Stimulated activated naive CD8-positive, alpha-beta T cell treated with anti-CD3 and anti-CD28 coated beads, Interleukin-15, Interleukin-2, amounts not matched to agents 100 ng/mL and 50 ng/mL, for 24 hours (primary cell): ENCODE results near the gene NPHP4.

Experiments used
- H3K27ac Mint-ChIP-seq: one replicate; pipeline ENCODE4 v1.8.0; 2021; ENCODE audit warnings: mild to moderate bottlenecking, mixed read lengths
- H3K27me3 Mint-ChIP-seq: one replicate; pipeline ENCODE4 v1.8.0; 2021; ENCODE audit warnings: mixed read lengths
- H3K36me3 Mint-ChIP-seq: one replicate; pipeline ENCODE4 v1.8.0; 2021; ENCODE audit warnings: low read depth, mixed read lengths
- H3K4me1 Mint-ChIP-seq: one replicate; pipeline ENCODE4 v1.8.0; 2021; ENCODE audit warnings: low read depth, mixed read lengths
- H3K4me3 Mint-ChIP-seq: one replicate; pipeline ENCODE4 v1.8.0; 2021; ENCODE audit warnings: mild to moderate bottlenecking, mixed read lengths
- H3K9me3 Mint-ChIP-seq: one replicate; pipeline ENCODE4 v1.8.0; 2021; ENCODE audit warnings: mixed read lengths

NPHP4 gene

DNA sequence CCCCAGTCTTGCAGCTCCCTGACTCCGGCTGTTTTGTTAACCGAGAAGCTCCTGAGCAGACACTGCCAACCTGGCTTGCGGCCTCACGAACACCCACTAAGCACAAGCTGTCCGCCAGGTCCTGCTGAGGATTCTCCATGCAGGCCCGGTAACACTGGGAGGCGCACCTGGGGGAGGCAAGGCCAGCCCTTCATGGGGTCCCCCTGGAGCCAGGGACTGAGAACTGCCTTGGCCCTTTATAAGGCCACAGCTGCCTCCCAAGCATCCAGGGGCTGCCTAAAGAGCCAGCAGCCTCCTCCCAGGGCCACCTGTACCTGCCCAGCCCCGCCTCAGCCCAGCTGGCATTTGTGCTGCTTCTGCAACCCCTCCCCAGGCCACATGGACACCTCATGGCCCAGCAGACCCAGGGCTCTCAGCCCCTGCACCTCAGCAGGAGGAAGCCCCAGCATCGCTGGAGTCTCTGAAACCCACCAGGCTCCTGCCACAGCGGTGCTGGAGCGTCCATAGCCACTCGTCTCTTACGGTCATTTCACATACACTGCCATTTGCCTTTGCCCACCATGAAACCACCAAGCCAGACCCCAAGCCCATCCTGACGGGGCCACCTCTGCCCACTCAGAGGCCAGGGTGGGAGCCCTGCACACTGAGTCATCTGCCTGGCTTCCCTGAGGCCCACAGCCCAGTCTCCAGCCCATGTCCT, 82.5 kb downstream of the NPHP4 start:
- Mint-ChIP-seq H3K27ac (no peak overlapping the region), H3K9me3 (no peaks in the 10 kb centered on the region), H3K36me3 (peaks cover under 1% of the 10 kb centered on the region), H3K27me3 (no peaks in the 10 kb centered on the region), H3K4me3 (no peak overlapping the region), H3K4me1 (no peaks in the 10 kb centered on the region)

DNA sequence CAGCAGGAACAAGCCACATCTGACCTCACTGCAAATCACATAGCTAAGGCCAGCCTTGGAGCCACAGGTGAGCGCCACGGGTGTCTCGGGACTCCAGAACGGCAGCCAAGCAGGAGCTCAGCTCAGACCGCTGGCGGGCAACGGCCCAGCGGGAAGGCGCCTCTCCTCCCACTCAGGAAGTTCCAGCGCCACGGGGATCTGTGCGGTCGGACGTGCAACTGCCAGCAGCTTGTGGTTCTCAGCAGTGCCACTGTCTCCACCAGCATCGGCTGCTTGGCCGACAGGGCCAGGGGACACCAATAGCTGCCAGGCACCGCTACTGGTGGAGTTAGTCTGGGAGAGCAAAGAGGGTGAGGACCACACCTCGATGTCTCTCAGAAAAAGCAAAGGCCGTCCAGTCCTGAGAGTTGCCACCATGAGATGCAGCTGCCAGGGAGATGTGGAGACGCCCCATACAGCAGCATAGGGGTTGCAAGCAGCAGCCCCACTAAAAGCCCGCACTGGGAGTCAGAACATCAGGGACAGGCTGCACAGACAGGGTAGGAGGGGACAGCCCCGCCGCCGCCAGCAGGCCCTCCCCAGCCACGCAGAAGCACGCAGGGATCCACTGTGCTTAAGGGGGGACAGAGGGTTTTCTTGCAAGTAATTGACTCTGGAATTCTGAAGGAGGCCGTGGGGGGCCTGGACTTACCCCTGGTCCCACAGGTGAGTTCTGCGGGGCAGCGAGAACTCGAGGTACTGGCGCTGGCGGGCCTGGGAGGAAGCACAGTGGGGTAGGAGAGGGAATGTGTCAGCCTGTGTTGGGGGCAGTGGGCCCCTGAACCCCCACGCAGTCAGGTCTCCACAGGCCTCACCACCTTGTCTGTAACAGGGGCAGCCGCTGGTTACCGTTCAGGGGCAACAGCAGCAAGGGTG, 83.5 kb downstream of the NPHP4 start:
- Mint-ChIP-seq H3K4me1 (no peaks in the 10 kb centered on the region), H3K27ac (no peak overlapping the region), H3K36me3 (peaks cover 5% of the 10 kb centered on the region), H3K9me3 (no peaks in the 10 kb centered on the region), H3K4me3 (no peak overlapping the region), H3K27me3 (no peaks in the 10 kb centered on the region)

DNA sequence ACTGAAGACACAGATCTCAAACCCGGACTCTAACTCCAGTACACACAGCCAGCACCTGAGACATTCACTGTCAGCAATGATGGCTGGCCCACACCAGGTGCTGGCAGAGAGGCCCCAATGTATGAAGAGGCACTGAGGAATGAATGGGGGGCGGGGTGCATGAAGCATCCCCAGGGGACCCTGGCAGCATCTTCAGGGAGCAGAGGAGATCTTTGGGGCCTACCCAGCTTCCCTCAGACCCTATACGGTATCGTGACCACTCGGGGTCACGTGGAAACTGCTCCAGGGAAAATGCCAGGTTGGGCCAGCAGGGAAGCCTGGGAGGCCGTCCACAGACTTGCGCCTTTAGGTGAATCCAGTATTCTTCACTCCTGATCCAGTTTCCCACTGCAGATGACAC, 84.3 kb downstream of the NPHP4 start:
- Mint-ChIP-seq H3K9me3 (no peaks in the 10 kb centered on the region), H3K4me3 (no peak overlapping the region), H3K4me1 (no peaks in the 10 kb centered on the region), H3K27me3 (no peaks in the 10 kb centered on the region), H3K27ac (no peak overlapping the region), H3K36me3 (peaks cover 5% of the 10 kb centered on the region)

GRCh38 chr1:5907386-5907785, 84.8 kb downstream of the NPHP4 start:
- H3K27me3 Mint-ChIP-seq: no peaks in the 10 kb centered on the region
- H3K36me3 Mint-ChIP-seq: peaks cover 7% of the 10 kb centered on the region
- no peaks in the 10 kb centered on the region for H3K4me1 Mint-ChIP-seq
- no peak overlapping the region for H3K27ac Mint-ChIP-seq
- no peaks in the 10 kb centered on the region for H3K9me3 Mint-ChIP-seq
- no peak overlapping the region for H3K4me3 Mint-ChIP-seq

GRCh38 chr1:5906966-5907365, 85.3 kb downstream of the NPHP4 start:
- Mint-ChIP-seq H3K27me3 (no peaks in the 10 kb centered on the region), H3K27ac (no peak overlapping the region), H3K4me3 (no peak overlapping the region), H3K9me3 (no peaks in the 10 kb centered on the region), H3K36me3 (peaks cover 10% of the 10 kb centered on the region), H3K4me1 (no peaks in the 10 kb centered on the region)

GRCh38 chr1:5906116-5906515, 86.1 kb downstream of the NPHP4 start:
- Mint-ChIP-seq H3K36me3 (peaks cover 10% of the 10 kb centered on the region), H3K9me3 (no peaks in the 10 kb centered on the region), H3K4me1 (no peaks in the 10 kb centered on the region), H3K27me3 (no peaks in the 10 kb centered on the region), H3K27ac (no peak overlapping the region), H3K4me3 (no peak overlapping the region)

DNA sequence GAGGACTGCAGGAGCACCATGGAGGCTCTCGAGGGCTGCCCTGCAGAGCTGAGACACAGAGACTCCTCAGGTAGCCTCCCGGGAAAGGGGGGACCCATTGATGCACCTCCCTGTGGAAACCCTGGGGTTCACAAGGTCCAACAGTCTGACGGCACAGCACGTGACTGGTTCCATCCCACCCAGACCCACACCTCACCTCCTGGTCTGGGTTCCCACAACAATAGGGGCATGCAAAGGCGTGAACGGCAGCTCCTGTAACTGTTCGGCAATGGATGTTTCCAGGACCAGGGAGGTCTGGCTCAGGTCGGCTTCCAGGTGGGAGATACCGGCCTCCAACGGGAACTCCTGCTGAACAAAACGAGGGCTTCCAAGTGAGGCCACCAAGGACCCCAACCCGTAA, 86.8 kb downstream of the NPHP4 start:
- Mint-ChIP-seq H3K4me1 (no peaks in the 10 kb centered on the region), H3K9me3 (no peaks in the 10 kb centered on the region), H3K36me3 (peaks cover 10% of the 10 kb centered on the region), H3K27ac (no peak overlapping the region), H3K27me3 (no peaks in the 10 kb centered on the region), H3K4me3 (no peak overlapping the region)

DNA sequence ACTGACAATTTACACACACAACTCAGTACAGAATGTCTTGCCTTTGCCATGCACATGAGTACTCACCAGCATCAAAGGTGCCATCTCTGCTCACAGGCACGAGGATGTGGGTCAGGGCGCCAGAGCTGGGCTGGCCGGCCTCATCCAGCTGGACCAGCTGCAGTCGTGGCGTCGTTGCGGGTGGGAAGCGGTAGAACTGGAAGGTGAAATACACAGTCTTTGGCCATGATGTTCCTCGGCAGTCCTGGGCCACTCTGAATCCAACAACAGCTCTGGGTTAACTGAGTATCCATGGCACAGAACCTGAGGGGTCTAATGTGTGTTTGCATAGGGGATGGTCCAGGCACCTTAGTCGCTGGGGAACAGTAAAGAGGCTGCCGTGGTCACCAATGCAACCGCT, 87.7 kb downstream of the NPHP4 start:
- peaks cover 10% of the 10 kb centered on the region for H3K36me3 Mint-ChIP-seq
- no peaks in the 10 kb centered on the region for H3K9me3 Mint-ChIP-seq
- H3K4me3 Mint-ChIP-seq: no peak overlapping the region
- H3K27me3 Mint-ChIP-seq: no peaks in the 10 kb centered on the region
- H3K27ac Mint-ChIP-seq: no peak overlapping the region
- no peaks in the 10 kb centered on the region for H3K4me1 Mint-ChIP-seq

DNA sequence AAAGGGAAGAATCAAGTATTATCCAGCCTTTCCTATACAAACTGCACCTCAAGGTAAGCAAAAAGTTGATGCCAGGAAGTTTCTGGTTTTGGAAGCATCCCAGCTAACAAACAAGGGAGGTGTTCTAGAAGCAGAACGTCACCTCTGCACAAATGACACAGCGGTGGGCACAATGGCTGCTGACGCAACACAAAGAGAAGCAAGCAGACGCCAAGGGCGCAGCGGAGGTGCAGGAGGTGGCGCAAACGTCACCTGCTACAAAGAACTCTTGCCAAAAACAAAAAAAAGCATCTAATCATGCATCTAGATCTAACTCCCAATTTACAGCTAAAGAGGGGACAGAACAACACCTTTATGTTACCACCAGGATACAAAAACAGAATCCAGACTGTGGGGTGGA, 88.5 kb downstream of the NPHP4 start:
- peaks cover 10% of the 10 kb centered on the region for H3K36me3 Mint-ChIP-seq
- no peak overlapping the region for H3K4me3 Mint-ChIP-seq
- no peak overlapping the region for H3K27ac Mint-ChIP-seq
- H3K4me1 Mint-ChIP-seq: no peaks in the 10 kb centered on the region
- H3K9me3 Mint-ChIP-seq: no peaks in the 10 kb centered on the region
- no peaks in the 10 kb centered on the region for H3K27me3 Mint-ChIP-seq

DNA sequence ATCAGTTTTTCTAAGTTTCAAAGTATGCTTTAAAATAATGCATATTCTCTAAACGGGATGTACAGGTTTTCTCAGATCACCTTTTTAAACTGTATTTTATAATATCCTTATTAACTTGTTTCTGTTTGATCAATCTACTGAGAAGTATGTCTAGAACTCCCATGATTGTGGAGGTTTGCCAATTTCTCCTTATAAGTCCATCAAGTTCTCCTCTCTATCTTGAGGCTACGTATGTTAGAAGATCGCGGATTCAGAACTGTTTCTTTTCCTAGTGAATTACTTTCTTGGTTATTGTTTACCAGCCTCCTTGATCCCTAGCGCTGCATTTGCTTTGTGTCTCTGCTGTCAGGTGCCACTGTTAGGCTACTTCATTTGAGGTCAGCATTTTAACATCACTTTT, 89.2 kb downstream of the NPHP4 start:
- Mint-ChIP-seq H3K27me3 (no peaks in the 10 kb centered on the region), H3K36me3 (peaks cover 10% of the 10 kb centered on the region), H3K4me1 (no peaks in the 10 kb centered on the region), H3K9me3 (no peaks in the 10 kb centered on the region), H3K4me3 (no peak overlapping the region), H3K27ac (no peak overlapping the region)

DNA sequence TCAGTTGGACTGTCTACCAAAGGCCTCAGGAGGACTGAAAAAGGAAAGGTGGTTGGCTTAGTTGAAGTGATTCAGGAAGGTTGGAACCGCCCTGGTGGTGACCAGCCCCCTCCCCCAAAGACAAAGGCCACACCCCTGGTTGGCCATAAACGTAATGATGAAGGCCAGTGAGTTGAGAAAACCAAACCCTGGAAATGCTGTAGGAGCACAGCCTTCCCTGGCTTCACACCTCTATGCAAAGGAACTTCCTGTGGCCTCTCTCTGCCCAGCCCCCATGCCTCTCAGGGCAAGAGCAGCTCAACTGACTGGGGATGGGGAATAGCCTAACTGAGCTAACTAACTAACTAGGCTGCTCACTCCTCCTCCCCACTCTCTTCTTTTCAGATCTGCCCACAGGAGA, 90.4 kb downstream of the NPHP4 start:
- peaks cover 13% of the 10 kb centered on the region for H3K36me3 Mint-ChIP-seq
- H3K4me3 Mint-ChIP-seq: no peak overlapping the region
- no peaks in the 10 kb centered on the region for H3K27me3 Mint-ChIP-seq
- no peaks in the 10 kb centered on the region for H3K9me3 Mint-ChIP-seq
- H3K27ac Mint-ChIP-seq: no peak overlapping the region
- no peaks in the 10 kb centered on the region for H3K4me1 Mint-ChIP-seq

DNA sequence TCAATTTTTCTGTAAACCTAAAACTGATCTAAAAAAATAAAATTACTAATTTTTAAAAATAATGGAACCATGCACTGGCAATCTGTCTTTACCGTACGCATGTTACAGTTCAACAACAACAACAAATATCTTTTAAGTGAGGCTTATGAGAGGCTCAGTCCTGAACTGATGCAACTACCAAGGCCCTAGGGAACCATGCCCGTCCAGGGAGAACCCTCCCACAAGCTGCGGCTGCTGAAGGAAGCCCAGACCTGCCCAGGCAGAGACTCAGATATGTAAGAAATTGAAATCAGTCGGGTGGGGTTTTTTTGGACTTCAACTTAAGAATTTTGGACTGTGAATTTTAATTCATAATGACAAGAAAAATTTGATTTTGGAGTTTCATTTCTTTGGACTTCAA, 91.1 kb downstream of the NPHP4 start:
- no peaks in the 10 kb centered on the region for H3K9me3 Mint-ChIP-seq
- no peaks in the 10 kb centered on the region for H3K4me1 Mint-ChIP-seq
- peaks cover 20% of the 10 kb centered on the region for H3K36me3 Mint-ChIP-seq
- no peaks in the 10 kb centered on the region for H3K27me3 Mint-ChIP-seq
- no peak overlapping the region for H3K4me3 Mint-ChIP-seq
- H3K27ac Mint-ChIP-seq: no peak overlapping the region

DNA sequence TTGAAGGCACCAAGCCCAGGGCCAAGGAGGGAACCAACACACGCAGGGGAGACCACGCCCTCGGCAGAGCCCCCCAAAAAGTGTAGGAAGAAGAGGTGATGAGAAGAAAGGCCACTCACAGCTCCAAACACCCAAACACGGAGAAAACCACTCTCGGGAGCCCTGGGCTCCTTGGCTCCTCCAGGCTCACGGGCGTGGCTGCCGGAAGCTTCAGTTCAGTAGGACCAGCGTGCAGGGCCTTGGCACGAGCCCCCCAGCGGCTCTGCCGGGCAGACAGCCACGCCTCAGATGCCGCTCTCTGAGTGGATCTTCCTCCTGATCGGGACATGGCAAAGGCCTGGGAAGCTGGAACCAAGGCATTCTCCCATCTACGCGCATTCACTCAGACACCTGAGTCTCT, 94.0 kb downstream of the NPHP4 start:
- H3K9me3 Mint-ChIP-seq: no peaks in the 10 kb centered on the region
- no peak overlapping the region for H3K4me3 Mint-ChIP-seq
- no peaks in the 10 kb centered on the region for H3K4me1 Mint-ChIP-seq

GRCh38 chr1:5896706-5897660, 95.2 kb downstream of the NPHP4 start:
- H3K4me3 Mint-ChIP-seq: no peak overlapping the region
- no peaks in the 10 kb centered on the region for H3K27me3 Mint-ChIP-seq
- H3K27ac Mint-ChIP-seq: no peak overlapping the region
- no peaks in the 10 kb centered on the region for H3K4me1 Mint-ChIP-seq
- peaks cover 20% of the 10 kb centered on the region for H3K36me3 Mint-ChIP-seq
- H3K9me3 Mint-ChIP-seq: no peaks in the 10 kb centered on the region

More for the DNA sequence above, 94.0 kb downstream of the NPHP4 start:
- H3K36me3 Mint-ChIP-seq: peaks cover 25% of the 10 kb centered on the region
- no peaks in the 10 kb centered on the region for H3K27me3 Mint-ChIP-seq
- H3K27ac Mint-ChIP-seq: no peak overlapping the region
